K562 (cell line): ENCODE measurements around the gene USB1. TPM values are rescaled to one million over a fixed set of nuclear protein-coding genes. Genes with fewer than 3 reads are reported as not detected.

Experiments
- ATAC-seq: fragments of 200-7000 bp; cut with Tn5 transposase; 3 replicates; pipeline ENCODE4 v1.9.1; 2020; ENCODE audit warnings: moderate library complexity
- BruUV-seq: library from RNA; stranded (reverse); fragments of 400-500 nt; replicated peaks from 2 replicates; lab custom pipeline; 2021; lab: Mats Ljungman, UMichigan
- CTCF ChIA-PET: fragments of 300-600 bp; formaldehyde crosslinking; extraction: SDS; loops from one replicate; lab custom pipeline; 2021; ENCODE audit warnings: low intra/inter-chr PET ratio; lab: Yijun Ruan, JAX
- POLR2A ChIA-PET: fragments of 300-600, 350-650 bp; sonication (Branson Sonifier 250); formaldehyde crosslinking; extraction: SDS; loops from one replicate; lab custom pipeline; 2021; ENCODE audit warnings: antibody characterized with exemption, inconsistent platforms; lab: Yijun Ruan, JAX
- DNase-seq, 4 experiments: peaks; one replicate each; pipeline versions ENCODE4 v3.0.0 to v3.0.0-alpha.2; 2011 to 2018; ENCODE audit warnings: low spot score in 3 of 4, mixed read lengths in 3 of 4; ENCODE audit errors: extremely low read depth in 1 of 4
- FAIRE-seq: peaks from 2 replicates; lab custom pipeline; 2011; peaks lifted over from hg19 to GRCh38; lab: Jason Lieb, UNC
- H2AFZ ChIP-seq: 2 replicates; pipeline ENCODE4 v1.6.0; 2011; ENCODE audit warnings: low read depth, low read length, control low read depth, inconsistent platforms
- H3K27ac ChIP-seq: fragments of 200-600 bp; 3 replicates; pipeline ENCODE4 v1.8.0; 2011; ENCODE audit warnings: low read depth, mild to moderate bottlenecking, control low read depth, inconsistent platforms, low read length, moderate library complexity, mixed read lengths; ENCODE audit errors: extremely low read depth
- H3K27me3 ChIP-seq, 2 experiments: fragments of 300-600 bp in 1 of 2; 2 replicates in 1 of 2; 3 replicates in 1 of 2; pipeline versions ENCODE4 v1.6.0 to v1.8.0; 2011; ENCODE audit warnings: inconsistent platforms in 2 of 2, low read length in 2 of 2, mild to moderate bottlenecking in 1 of 2, mixed read lengths in 1 of 2, moderate library complexity in 1 of 2; ENCODE audit not compliant: control insufficient read depth in 2 of 2, insufficient read depth in 2 of 2
- H3K36me3 ChIP-seq: fragments of 300-600 bp; 3 replicates; pipeline ENCODE4 v1.8.0; 2011; ENCODE audit warnings: mild to moderate bottlenecking, low read length, inconsistent platforms; ENCODE audit not compliant: control insufficient read depth, insufficient read depth
- H3K4me1 ChIP-seq, 2 experiments: fragments of 200-600 bp in 1 of 2; replicated peaks in 1 of 2; 2 replicates in 1 of 2; 3 replicates in 1 of 2; pipeline versions ENCODE4 v1.5.1 to v1.8.0; 2011; ENCODE audit warnings: inconsistent platforms in 2 of 2, low read length in 2 of 2, mild to moderate bottlenecking in 1 of 2, mixed read lengths in 1 of 2, moderate library complexity in 1 of 2; ENCODE audit not compliant: control insufficient read depth in 2 of 2, insufficient read depth in 2 of 2
- H3K4me2 ChIP-seq: 2 replicates; pipeline ENCODE4 v1.6.1; 2011; ENCODE audit warnings: low read length, control low read depth, inconsistent platforms, mixed read lengths; ENCODE audit not compliant: insufficient read depth
- H3K4me3 ChIP-seq: fragments of 200-600 bp; sonication (generic), shearing (Covaris generic); 2 replicates; pipeline ENCODE4 v1.5.1; 2016; ENCODE audit warnings: control low read depth, inconsistent platforms
- H3K79me2 ChIP-seq: fragments of 200-600 bp; 3 replicates; pipeline ENCODE4 v1.8.0; 2011; ENCODE audit warnings: low read length, inconsistent platforms; ENCODE audit not compliant: control insufficient read depth, insufficient read depth
- H3K9ac ChIP-seq, 2 experiments: 2 replicates each; pipeline versions ENCODE4 v1.6.0 to v1.6.1; 2011; ENCODE audit warnings: low read depth in 2 of 2, low read length in 2 of 2, control low read depth in 1 of 2, inconsistent platforms in 1 of 2, mild to moderate bottlenecking in 1 of 2, mixed read lengths in 1 of 2; ENCODE audit not compliant: insufficient read depth in 1 of 2
- H3K9me1 ChIP-seq: one replicate; pipeline ENCODE4 v1.6.0; 2011; ENCODE audit warnings: inconsistent platforms, mild to moderate bottlenecking, low read length, moderate library complexity; ENCODE audit not compliant: control insufficient read depth, insufficient read depth
- H3K9me3 ChIP-seq: replicated peaks from 2 replicates; pipeline ENCODE4 v1.5.1; 2011; ENCODE audit warnings: low read depth, low read length, inconsistent platforms; ENCODE audit not compliant: control insufficient read depth, insufficient read depth
- H4K20me1 ChIP-seq: replicated peaks from 2 replicates; pipeline ENCODE4 v1.6.1; 2011; ENCODE audit warnings: low read length, inconsistent platforms, mixed read lengths; ENCODE audit not compliant: control insufficient read depth, insufficient read depth
- BRCA1 ChIP-seq, 2 experiments: fragments of 450-650 bp in 1 of 2; sonication (generic) in 1 of 2; formaldehyde crosslinking in 1 of 2; IDR thresholded peaks; 2 replicates each; pipeline versions ENCODE4 v1.5.0 to v1.6.1; 2017 to 2020; ENCODE audit warnings: mild to moderate bottlenecking in 1 of 2, missing genetic modification reagents in 1 of 2
- CCAR2 ChIP-seq: fragments of 200-400 bp; formaldehyde crosslinking; IDR thresholded peaks from 2 replicates; pipeline ENCODE4 v1.6.1; 2017; ENCODE audit warnings: mild to moderate bottlenecking, low read depth, low read length
- CHCHD3 ChIP-seq: fragments of 250-450 bp; sonication (Bioruptor Pico); IDR thresholded peaks from 2 replicates; pipeline ENCODE4 v2.1.2; 2022; ENCODE audit warnings: mild to moderate bottlenecking
- CXXC5 ChIP-seq: fragments of 250-450 bp; sonication (Bioruptor Pico); IDR thresholded peaks from 2 replicates; pipeline ENCODE4 v1.8.0; 2022; ENCODE audit warnings: inconsistent platforms, mild to moderate bottlenecking, moderate library complexity
- E2F3 ChIP-seq: fragments of 250-450 bp; sonication (Bioruptor Pico); IDR thresholded peaks from 2 replicates; pipeline ENCODE4 v1.4.0; 2020; ENCODE audit warnings: mild to moderate bottlenecking
- EP400 ChIP-seq: fragments of 450-650 bp; IDR thresholded peaks from 2 replicates; pipeline ENCODE4 v1.6.1; 2017; ENCODE audit warnings: antibody characterized with exemption, mild to moderate bottlenecking, moderate library complexity
- ERF ChIP-seq: fragments of 450-650 bp; formaldehyde crosslinking; IDR thresholded peaks from 2 replicates; pipeline ENCODE4 v1.4.0; 2020; ENCODE audit warnings: mild to moderate bottlenecking, mixed read lengths
- FOS ChIP-seq: IDR thresholded peaks from 3 replicates; pipeline ENCODE4 v1.6.1; 2011; ENCODE audit not compliant: insufficient read length; ENCODE audit errors: extremely low read depth
- MAZ ChIP-seq, 2 experiments: fragments of 450-650 bp in 1 of 2; sonication (generic) in 1 of 2; formaldehyde crosslinking; IDR thresholded peaks in 1 of 2; conservative IDR thresholded peaks in 1 of 2; 2 replicates each; pipeline versions ENCODE4 v1.4.0 to v1.5.0; 2020; ENCODE audit warnings: mild to moderate bottlenecking in 1 of 2, missing genetic modification reagents in 1 of 2
- MEF2D ChIP-seq: conservative IDR thresholded peaks from 2 replicates; pipeline ENCODE4 v1.6.1; 2016; ENCODE audit warnings: low read depth, missing genetic modification characterization, missing compliant biosample characterization
- MTA3 ChIP-seq: fragments of 450-650 bp; formaldehyde crosslinking; IDR thresholded peaks from 2 replicates; pipeline ENCODE4 v1.6.1; 2017; ENCODE audit warnings: mild to moderate bottlenecking, borderline replicate concordance
- MYNN ChIP-seq, 2 experiments: sonication (generic); formaldehyde crosslinking in 1 of 2; IDR thresholded peaks; 2 replicates each; pipeline versions ENCODE4 v1.5.0 to v1.6.1; 2016 to 2020; ENCODE audit warnings: antibody characterized with exemption in 1 of 2, missing genetic modification reagents in 1 of 2
- NONO ChIP-seq, 2 experiments: fragments of 200-400 bp in 1 of 2; fragments of 450-650 bp in 1 of 2; formaldehyde crosslinking in 1 of 2; IDR thresholded peaks; 2 replicates each; pipeline ENCODE4 v1.6.1; 2017; ENCODE audit warnings: low read depth in 2 of 2, mild to moderate bottlenecking in 2 of 2, moderate library complexity in 2 of 2, low read length in 1 of 2
- PURB ChIP-seq: sonication (generic); formaldehyde crosslinking; IDR thresholded peaks from 2 replicates; pipeline ENCODE4 v1.9.0; 2021; ENCODE audit warnings: low read depth, mild to moderate bottlenecking, missing genetic modification reagents
- RFX1 ChIP-seq: fragments of 450-650 bp; IDR thresholded peaks from 2 replicates; pipeline ENCODE4 v1.6.1; 2016; ENCODE audit warnings: mild to moderate bottlenecking, moderate library complexity
- SREBF2 ChIP-seq: sonication (generic); formaldehyde crosslinking; IDR thresholded peaks from 2 replicates; pipeline ENCODE4 v1.4.0; 2020; ENCODE audit warnings: mild to moderate bottlenecking, missing genetic modification reagents
- TAF9B ChIP-seq: fragments of 450-650 bp; IDR thresholded peaks from 2 replicates; pipeline ENCODE4 v1.6.1; 2018; ENCODE audit warnings: mild to moderate bottlenecking; ENCODE audit not compliant: partially characterized antibody
- ZNF143 ChIP-seq: sonication (generic); formaldehyde crosslinking; IDR thresholded peaks from 2 replicates; pipeline ENCODE4 v1.9.0; 2022; ENCODE audit warnings: mild to moderate bottlenecking, missing genetic modification reagents
- ZNF24 ChIP-seq: fragments of 450-650 bp; IDR thresholded peaks from 2 replicates; pipeline ENCODE4 v1.6.1; 2016
- ZNF717 ChIP-seq: fragments of 250-450 bp; sonication (Bioruptor Pico); IDR thresholded peaks from 2 replicates; pipeline ENCODE4 v1.5.0; 2021
- WGBS: fragments of 100-300 bp; shearing (Covaris generic); methylation state at CpG from one replicate; pipeline ENCODE4 v1.1.6; 2016; ENCODE audit warnings: low coverage, mixed read lengths; ENCODE audit not compliant: insufficient coverage; ENCODE audit errors: missing lambda C conversion rate; 5-methylcytosine and 5-hydroxymethylcytosine counted together
- in situ Hi-C: fragments of 300-500 bp; cut with MboI; formaldehyde crosslinking; loops from 4 replicates; pipeline ENCODE4 v1.15.0; 2018; ENCODE audit warnings: inconsistent platforms, mixed read lengths
- intact Hi-C: fragments of 100-400 bp; cut with micrococcal nuclease; formaldehyde crosslinking; loops from 2 replicates; pipeline ENCODE4 v1.14.2; 2022
- polyA plus RNA-seq, 8 experiments: library from polyadenylated mRNA; depleted of rRNA in 4 of 8; stranded (reverse) in 5 of 8; unstranded in 3 of 8; fragments of >200 nt; fragmentation: Nextera tagmentation in 2 of 8; fragmentation: Illumina TruSeq in 1 of 8; extraction: Ambion mirVana in 2 of 8; extraction: Trizol in 1 of 8; gene quantifications; 2 replicates each; pipeline versions ENCODE4 v1.2.1 to v1.2.3, GENCODE V29; 2011 to 2014; ENCODE audit warnings: inconsistent platforms in 1 of 8, missing spikeins in 1 of 8
- total RNA-seq, 7 experiments: library from RNA; depleted of rRNA in 6 of 7; stranded (reverse); fragments of >200 nt in 6 of 7; fragmentation: Illumina TruSeq in 2 of 7; extraction: Trizol in 2 of 7; gene quantifications; 2 replicates each; pipeline versions ENCODE4 v1.2.1 to v1.2.3, GENCODE V29; 2011 to 2021; ENCODE audit warnings: low replicate concordance in 1 of 7

Gene USB1
- total and polyA plus RNA-seq, 9 of the 15 experiments (the other 6 are each of a cell fraction or from before 2014, with no cell fraction given), result 11.6 to 73.6 (median 19.4) TPM

DNA sequence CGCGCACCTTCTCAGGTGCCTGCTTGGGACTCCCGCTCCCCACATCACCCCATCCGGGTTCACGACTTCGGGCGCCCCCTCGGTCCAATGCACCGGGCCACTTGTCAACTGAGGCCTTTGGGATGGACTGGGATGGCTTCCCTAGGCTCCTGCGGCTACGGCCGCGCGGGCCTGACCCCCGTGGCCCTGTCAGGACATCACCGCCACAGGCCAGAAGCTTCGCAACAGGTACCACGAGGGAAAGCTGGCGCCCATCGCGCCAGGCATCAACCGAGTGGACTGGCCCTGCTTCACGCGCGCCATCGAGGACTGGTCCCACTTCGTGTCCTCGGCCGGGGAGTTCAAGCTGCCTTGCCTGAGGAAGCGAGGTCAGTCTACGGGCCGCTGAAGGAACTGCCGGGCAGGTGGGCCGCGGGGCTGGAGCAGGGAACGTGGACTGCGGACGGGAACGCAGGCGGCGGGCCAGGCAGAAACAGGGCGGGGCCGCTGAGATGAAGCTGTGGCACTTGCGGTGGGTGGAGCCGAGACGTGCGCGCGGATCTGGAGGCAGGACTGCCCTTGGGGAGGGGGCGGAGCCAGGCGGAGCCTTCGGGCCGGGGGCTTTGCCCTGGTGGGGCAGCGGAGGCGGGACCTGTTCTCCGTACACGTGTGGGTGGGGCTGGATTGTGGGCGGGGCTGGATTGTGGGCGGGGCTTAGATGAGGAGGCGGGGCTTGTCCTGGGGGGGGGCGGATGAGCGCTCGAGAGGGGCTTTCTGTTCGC, 16.6 kb upstream of the USB1 start (continued):
- TF ChIP-seq E2F3 (CRISPR knock-in tag), result no peak
- no peak for TF ChIP-seq SREBF2 (CRISPR knock-in tag)
- no peak for TF ChIP-seq TAF9B
- TF ChIP-seq BRCA1 (IDR thresholded peaks at IDR 0.05), result no peak
- TF ChIP-seq BRCA1 (CRISPR knock-in tag; IDR thresholded peaks at IDR 0.05), result no peak
- TF ChIP-seq ZNF24, result no peak
- TF ChIP-seq ERF, result no peak

- DNase-seq, result peak; percentile 51 to 79 (median 76)
- Histone ChIP-seq H3K4me1 (peaks cover 6 to 21% of the 10 kb centered on the region in 2 experiments; a peak in 4 of 5 replicates), H3K9me1 (no peaks in the 10 kb centered on the region), H3K4me2 (peak overlapping the region; percentile 88), H3K36me3 (no peaks in the 10 kb centered on the region), H3K27me3 (no peaks in the 10 kb centered on the region), H3K27ac (no peak overlapping the region), H3K79me2 (no peaks in the 10 kb centered on the region), H3K9ac (peak overlapping the region; percentile 44 to 91; a peak in 3 of 4 replicates), H4K20me1 (no peaks in the 10 kb centered on the region), H3K4me3 (peak overlapping the region; percentile 55), H3K9me3 (no peaks in the 10 kb centered on the region), H2AFZ (peak overlapping the region; percentile 95)
- no TSS peak for BruUV-seq
- FAIRE-seq, result no peak
- in situ Hi-C loops (no loop called here), intact Hi-C loops (no loop called here)
- peak; percentile 72 for ATAC-seq
- WGBS, result 36% methylated on average over 28 of the region's 62 CpGs
- ChIA-PET POLR2A (interaction anchor here (0.6 to 0.7 kb wide), 3 partner anchors 9 to 144 kb away, joined by 3 to 5 read pairs (median 3); a partner anchor contains a TSS), CTCF (no interaction called here)
- TF ChIP-seq ZNF143 (CRISPR knock-in tag) (no peak), MEF2D (tag) (no peak), RFX1 (no peak), CCAR2 (no peak), ZNF717 (CRISPR knock-in tag) (no peak), MYNN (IDR thresholded peaks at IDR 0.05) (0 out of 2 replicates have a peak, but pooled peaks have one; percentile 4), MYNN (CRISPR knock-in tag; IDR thresholded peaks at IDR 0.05) (no peak), PURB (no peak), FOS (no peak), CXXC5 (CRISPR knock-in tag) (no peak), MTA3 (peak; percentile 26; the same call in 1 of the 2 replicates), NONO (IDR thresholded peaks at IDR 0.05; ENCODE audit: low read depth in 2 of 2, low read length in 1 of 2) (no peak), CHCHD3 (CRISPR knock-in tag) (no peak), MAZ (CRISPR knock-in tag; conservative IDR thresholded peaks at IDR 0.05 in 1 of 2, IDR thresholded peaks at IDR 0.05 in 1 of 2) (0 out of 4 replicates have a peak, but pooled peaks of 1 of the 2 experiments have one; percentile 1), EP400 (no peak)
Measured at GRCh38 chr16:57985204-57986181, 15.7 kb upstream of the USB1 start.
